Measurements from ENCODE around the gene CALHM1. TPM values are rescaled to one million over a fixed set of nuclear protein-coding genes. Genes with fewer than 3 reads are reported as not detected.

Gene CALHM1
- polyA plus RNA-seq, 1 donor = 0.04 TPM

DNA sequence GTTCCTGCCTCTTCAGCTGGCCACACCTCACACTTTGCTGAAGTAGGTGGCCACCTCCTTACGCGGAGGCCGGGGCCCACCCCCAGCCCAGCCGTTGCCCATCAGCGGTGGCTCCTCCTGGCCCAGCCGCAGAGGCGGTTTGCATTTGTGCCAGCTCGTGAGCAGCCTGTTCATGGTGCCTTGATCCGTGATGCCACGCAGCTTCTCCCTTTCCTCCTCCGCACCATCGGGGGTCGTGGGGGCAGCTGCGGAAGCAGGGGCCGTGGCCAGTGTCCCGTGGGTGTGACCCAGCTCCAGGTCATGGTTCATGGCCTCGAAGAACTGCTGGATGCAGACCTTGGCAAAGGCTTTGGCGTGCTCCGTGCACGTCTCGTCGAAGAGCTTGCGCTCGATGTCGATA is 3.5 kb downstream of the CALHM1 start:
- no peak for DNase-seq
- Histone ChIP-seq H3K4me3 (ENCODE audit: low read length) (no peak overlapping the region), H3K27me3 (ENCODE audit: control insufficient read depth, insufficient read depth, low read length) (peaks cover 2% of the 10 kb centered on the region), H3K27ac (ENCODE audit: low read length) (no peak overlapping the region), H3K9me3 (ENCODE audit: control insufficient read depth, low read depth, low read length) (peaks cover 5% of the 10 kb centered on the region), H3K36me3 (ENCODE audit: control insufficient read depth, insufficient read depth, low read length) (no peaks in the 10 kb centered on the region), H3K4me1 (ENCODE audit: control insufficient read depth, insufficient read depth, low read length) (peaks cover 7% of the 10 kb centered on the region)
- WGBS (ENCODE audit: insufficient coverage, low lambda C conversion rate) = no CpG with 5 or more reads among the region's 25 CpGs

DNA sequence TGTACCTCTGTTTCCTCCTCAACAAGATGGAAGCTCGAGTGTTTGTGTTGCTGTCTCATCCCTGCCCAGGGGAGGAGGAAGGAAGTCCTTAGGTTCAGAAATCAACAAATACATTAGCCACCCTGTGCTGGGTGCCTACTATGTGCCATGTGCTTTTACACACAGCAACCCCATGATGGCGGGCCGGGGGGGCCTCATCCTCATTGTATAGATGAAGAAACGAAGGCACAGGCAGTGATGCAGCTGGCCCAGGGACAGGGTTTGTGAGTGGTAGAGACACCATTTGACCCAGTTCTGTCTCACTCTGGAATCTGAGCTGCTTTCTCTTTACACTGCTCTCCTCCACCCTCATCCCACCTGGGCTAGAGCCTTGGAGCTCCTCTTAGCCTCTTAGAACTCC is 4.7 kb downstream of the CALHM1 start:
- no peak for DNase-seq
- no CpG with 5 or more reads among the region's 4 CpGs for WGBS (ENCODE audit: insufficient coverage, low lambda C conversion rate)
- no peak overlapping the region for H3K27ac ChIP-seq (ENCODE audit: low read length)
- peaks cover 7% of the 10 kb centered on the region for H3K4me1 ChIP-seq (ENCODE audit: control insufficient read depth, insufficient read depth, low read length)
- H3K4me3 ChIP-seq (ENCODE audit: low read length) = no peak overlapping the region
- peaks cover 8% of the 10 kb centered on the region for H3K36me3 ChIP-seq (ENCODE audit: control insufficient read depth, insufficient read depth, low read length)
- H3K9me3 ChIP-seq (ENCODE audit: control insufficient read depth, low read depth, low read length) = peaks cover 5% of the 10 kb centered on the region
- peaks cover 2% of the 10 kb centered on the region for H3K27me3 ChIP-seq (ENCODE audit: control insufficient read depth, insufficient read depth, low read length)

- Histone ChIP-seq H3K36me3 (ENCODE audit: control insufficient read depth, insufficient read depth, low read length) (peaks cover 13% of the 10 kb centered on the region), H3K27me3 (ENCODE audit: control insufficient read depth, insufficient read depth, low read length) (peaks cover 2% of the 10 kb centered on the region), H3K9me3 (ENCODE audit: control insufficient read depth, low read depth, low read length) (peaks cover 5% of the 10 kb centered on the region), H3K4me3 (ENCODE audit: low read length) (peak overlapping the region; percentile 62), H3K27ac (ENCODE audit: low read length) (peak overlapping the region; percentile 32), H3K4me1 (ENCODE audit: control insufficient read depth, insufficient read depth, low read length) (peaks cover 7% of the 10 kb centered on the region)
- WGBS (ENCODE audit: insufficient coverage, low lambda C conversion rate) = no CpG with 5 or more reads among the region's 27 CpGs
- no peak for DNase-seq
Observed at GRCh38 chr10:103452506-103453230, 6.0 kb downstream of the CALHM1 start.

DNA sequence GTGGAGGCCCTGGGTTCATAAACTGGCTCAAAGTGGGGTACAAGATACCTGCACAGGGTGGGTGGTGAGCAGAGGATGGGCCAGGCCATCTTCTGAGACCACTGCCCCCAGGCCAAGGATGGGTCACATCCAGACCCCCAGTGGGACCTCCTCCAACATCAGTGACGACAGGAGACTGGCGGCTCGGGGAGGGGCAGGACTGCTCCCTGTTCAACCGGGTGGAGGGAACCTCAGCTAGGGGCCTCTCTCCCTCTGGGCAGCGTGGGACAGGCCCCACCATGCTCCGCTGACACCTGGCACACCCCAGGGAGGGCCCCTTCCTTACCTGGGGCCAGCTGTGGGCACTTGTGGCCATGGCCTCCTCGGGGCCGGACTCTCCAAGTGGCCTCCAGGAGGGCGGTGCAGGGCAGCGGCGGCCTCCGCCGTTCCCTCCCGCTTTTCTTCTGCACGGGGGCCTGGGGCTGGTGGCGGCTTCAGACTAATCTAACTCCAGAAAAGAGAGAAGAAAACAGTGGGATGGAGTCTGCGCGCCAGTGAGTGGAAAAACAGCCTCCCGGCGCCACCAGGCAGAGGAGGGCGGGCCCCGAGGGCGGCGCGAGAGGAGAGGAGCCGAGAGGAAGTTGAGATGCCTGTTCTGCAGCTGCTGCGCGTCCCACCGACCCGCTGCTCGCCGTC is 6.7 kb downstream of the CALHM1 start, which contains the start of gene CALHM2:
TSS of gene CALHM2 (minus strand) at position 540 of the 675 bp plus-strand sequence. CDS start 2,429 bp downstream, outside the sequence.
- Histone ChIP-seq H3K27ac (ENCODE audit: low read length) (peak within 1 kb of the TSS; percentile 32), H3K27me3 (ENCODE audit: control insufficient read depth, insufficient read depth, low read length) (peaks cover 2% of the 10 kb centered on the region), H3K9me3 (ENCODE audit: control insufficient read depth, low read depth, low read length) (peaks cover 3% of the 10 kb centered on the region), H3K4me1 (ENCODE audit: control insufficient read depth, insufficient read depth, low read length) (peaks cover 7% of the 10 kb centered on the region), H3K36me3 (ENCODE audit: control insufficient read depth, insufficient read depth, low read length) (peaks cover 18% of the 10 kb centered on the region), H3K4me3 (ENCODE audit: low read length) (peak within 1 kb of the TSS; percentile 62)
- WGBS (ENCODE audit: insufficient coverage, low lambda C conversion rate) = no CpG with 5 or more reads among the region's 32 CpGs
- peak in 1 of 2 donors; percentile 60 for DNase-seq

DNA sequence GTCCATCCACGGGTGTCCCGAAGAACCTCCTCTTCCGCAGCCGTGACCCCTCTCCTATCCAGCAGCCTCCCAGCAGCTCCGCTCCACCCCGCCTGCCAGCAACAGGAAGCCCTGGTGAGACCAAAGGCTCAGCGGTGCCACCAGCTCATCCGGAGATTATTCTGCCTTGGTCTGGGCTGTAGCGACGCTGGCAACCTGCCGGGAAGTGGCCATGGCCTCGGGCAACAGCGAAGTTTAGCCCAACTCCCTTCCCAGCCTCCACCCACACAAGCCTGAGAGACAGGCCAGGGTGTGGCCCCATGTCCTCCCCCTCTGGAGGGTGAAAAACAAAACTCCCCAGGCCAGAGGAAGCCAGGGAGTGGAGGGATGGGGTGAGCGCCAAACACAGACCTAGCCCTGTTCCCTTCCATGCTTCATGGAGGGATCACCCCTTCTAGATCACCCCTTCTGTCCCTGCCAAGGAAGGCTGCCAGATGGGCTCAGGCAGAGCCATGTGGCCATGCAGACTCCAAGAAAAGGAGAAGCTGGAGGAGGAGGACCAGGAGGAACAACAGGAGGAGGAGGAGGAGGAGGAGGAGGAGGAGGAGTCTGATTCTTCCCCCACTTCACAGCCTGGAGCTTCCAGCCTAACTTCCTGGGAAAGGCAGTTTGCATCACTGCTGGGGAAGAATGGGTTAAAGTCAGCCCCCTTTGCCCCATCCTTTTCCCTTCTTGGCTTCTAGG is 7.4 kb downstream of the CALHM1 start:
- Histone ChIP-seq H3K4me1 (ENCODE audit: control insufficient read depth, insufficient read depth, low read length) (peaks cover 7% of the 10 kb centered on the region), H3K27me3 (ENCODE audit: control insufficient read depth, insufficient read depth, low read length) (peaks cover 2% of the 10 kb centered on the region), H3K4me3 (ENCODE audit: low read length) (peak overlapping the region; percentile 62), H3K9me3 (ENCODE audit: control insufficient read depth, low read depth, low read length) (peaks cover 3% of the 10 kb centered on the region), H3K27ac (ENCODE audit: low read length) (peak overlapping the region; percentile 32), H3K36me3 (ENCODE audit: control insufficient read depth, insufficient read depth, low read length) (peaks cover 24% of the 10 kb centered on the region)
- no peak for DNase-seq
- no CpG with 5 or more reads among the region's 14 CpGs for WGBS (ENCODE audit: insufficient coverage, low lambda C conversion rate)

- peaks cover 33% of the 10 kb centered on the region for H3K36me3 ChIP-seq (ENCODE audit: control insufficient read depth, insufficient read depth, low read length)
- H3K4me3 ChIP-seq (ENCODE audit: low read length) = no peak overlapping the region
- H3K27ac ChIP-seq (ENCODE audit: low read length) = no peak overlapping the region
- WGBS (ENCODE audit: insufficient coverage, low lambda C conversion rate) = no CpG with 5 or more reads among the region's 12 CpGs
- H3K4me1 ChIP-seq (ENCODE audit: control insufficient read depth, insufficient read depth, low read length) = peaks cover 7% of the 10 kb centered on the region
- DNase-seq = no peak
- H3K27me3 ChIP-seq (ENCODE audit: control insufficient read depth, insufficient read depth, low read length) = peaks cover 2% of the 10 kb centered on the region
- peaks cover 3% of the 10 kb centered on the region for H3K9me3 ChIP-seq (ENCODE audit: control insufficient read depth, low read depth, low read length)
Observed at GRCh38 chr10:103450201-103450695, 8.5 kb downstream of the CALHM1 start.

GRCh38 chr10:103449208-103450144 is 9.2 kb downstream of the CALHM1 start:
- no peak overlapping the region for H3K4me3 ChIP-seq (ENCODE audit: low read length)
- H3K27me3 ChIP-seq (ENCODE audit: control insufficient read depth, insufficient read depth, low read length) = peaks cover 2% of the 10 kb centered on the region
- H3K9me3 ChIP-seq (ENCODE audit: control insufficient read depth, low read depth, low read length) = peaks cover 3% of the 10 kb centered on the region
- peaks cover 7% of the 10 kb centered on the region for H3K4me1 ChIP-seq (ENCODE audit: control insufficient read depth, insufficient read depth, low read length)
- no peak for DNase-seq
- no peak overlapping the region for H3K27ac ChIP-seq (ENCODE audit: low read length)
- 100% methylated on average over 3 of the region's 34 CpGs for WGBS (ENCODE audit: insufficient coverage, low lambda C conversion rate)
- peaks cover 41% of the 10 kb centered on the region for H3K36me3 ChIP-seq (ENCODE audit: control insufficient read depth, insufficient read depth, low read length)

- H3K36me3 ChIP-seq (ENCODE audit: control insufficient read depth, insufficient read depth, low read length) = peaks cover 48% of the 10 kb centered on the region
- H3K4me3 ChIP-seq (ENCODE audit: low read length) = no peak overlapping the region
- peaks cover 3% of the 10 kb centered on the region for H3K9me3 ChIP-seq (ENCODE audit: control insufficient read depth, low read depth, low read length)
- no peak for DNase-seq
- peaks cover 7% of the 10 kb centered on the region for H3K4me1 ChIP-seq (ENCODE audit: control insufficient read depth, insufficient read depth, low read length)
- H3K27me3 ChIP-seq (ENCODE audit: control insufficient read depth, insufficient read depth, low read length) = peaks cover 2% of the 10 kb centered on the region
- no peak overlapping the region for H3K27ac ChIP-seq (ENCODE audit: low read length)
- no CpG with 5 or more reads among the region's 1 CpG for WGBS (ENCODE audit: insufficient coverage, low lambda C conversion rate)
Observed at GRCh38 chr10:103448746-103449145, 10.0 kb downstream of the CALHM1 start.

DNA sequence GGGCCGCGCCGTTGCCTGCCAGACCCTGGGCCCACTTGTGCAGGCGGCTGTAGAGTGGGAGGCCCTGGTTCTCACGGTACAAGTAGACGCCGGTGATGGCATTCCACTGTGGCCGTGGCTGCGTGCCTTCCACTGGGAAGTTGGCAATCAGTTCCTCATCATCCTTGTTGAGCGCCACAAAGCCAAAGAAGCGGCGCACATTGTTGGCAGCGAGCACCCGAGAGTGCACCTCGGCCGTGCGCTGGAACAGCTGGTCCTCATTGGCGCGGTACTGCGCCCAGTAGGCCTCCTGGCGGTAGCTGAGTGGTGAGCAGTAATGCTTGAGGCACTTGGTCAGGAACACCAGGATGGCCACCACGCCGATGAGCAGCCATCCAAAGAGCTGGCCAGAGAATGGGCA is 11.5 kb downstream of the CALHM1 start:
- no CpG with 5 or more reads among the region's 23 CpGs for WGBS (ENCODE audit: insufficient coverage, low lambda C conversion rate)
- Histone ChIP-seq H3K4me1 (ENCODE audit: control insufficient read depth, insufficient read depth, low read length) (peaks cover 3% of the 10 kb centered on the region), H3K9me3 (ENCODE audit: control insufficient read depth, low read depth, low read length) (peaks cover 3% of the 10 kb centered on the region), H3K36me3 (ENCODE audit: control insufficient read depth, insufficient read depth, low read length) (peaks cover 64% of the 10 kb centered on the region), H3K27me3 (ENCODE audit: control insufficient read depth, insufficient read depth, low read length) (no peaks in the 10 kb centered on the region), H3K4me3 (ENCODE audit: low read length) (no peak overlapping the region), H3K27ac (ENCODE audit: low read length) (no peak overlapping the region)
- no peak for DNase-seq
